Activated CD4-positive, alpha-beta T cell treated with anti-CD3 and anti-CD28 coated beads for 1 hour (primary cell): ENCODE results near the gene PRPF19.

Source experiments
- DNase-seq: peaks from one replicate; pipeline ENCODE4 v3.0.0-alpha.2; 2020

The PRPF19 gene

DNA sequence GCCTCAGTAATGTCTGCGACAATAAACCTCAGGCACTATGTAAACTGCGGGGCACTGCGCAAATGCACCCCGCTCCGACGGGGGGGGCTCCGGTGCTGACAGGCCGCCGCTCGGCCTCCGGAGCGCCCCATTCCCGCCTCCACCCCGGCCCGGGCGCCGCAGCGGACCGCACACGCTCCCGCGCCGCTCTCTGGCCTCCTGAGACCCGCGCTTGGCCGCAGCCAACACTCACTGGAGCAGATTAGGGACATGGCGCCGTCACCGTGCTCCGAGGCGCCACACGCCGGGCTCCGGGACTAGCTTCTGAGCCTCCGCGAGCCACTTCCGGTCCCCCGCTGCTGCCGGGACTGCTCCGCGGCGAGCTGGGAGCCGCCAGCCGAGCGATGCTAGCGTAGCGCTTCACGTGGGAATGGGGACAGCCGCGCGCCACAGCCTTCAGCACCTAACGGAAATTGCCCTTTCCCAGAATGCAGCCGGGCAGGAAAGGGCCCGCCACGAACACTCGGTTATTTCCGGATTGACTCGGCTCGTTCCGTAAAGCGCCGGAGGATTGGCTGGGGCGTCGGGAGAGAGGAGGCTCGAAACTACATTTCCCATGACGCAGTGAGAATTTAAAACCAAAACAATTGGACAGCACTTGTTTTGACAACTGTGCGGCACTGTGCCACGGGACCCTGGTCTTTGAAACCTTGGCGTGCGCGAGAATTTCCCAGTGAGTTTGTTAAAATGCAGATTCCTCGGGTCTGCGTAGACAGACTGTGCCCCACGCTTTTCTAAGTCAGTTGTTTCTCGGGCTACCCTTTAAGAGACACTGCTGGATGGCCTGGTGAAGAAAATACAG is at the start of gene PRPF19:
Gene PRPF19 (minus strand): TSS at position 454 of the 841 bp plus-strand sequence. CDS start 203 bp downstream, at position 251.
- peak; percentile 95 for DNase-seq

DNA sequence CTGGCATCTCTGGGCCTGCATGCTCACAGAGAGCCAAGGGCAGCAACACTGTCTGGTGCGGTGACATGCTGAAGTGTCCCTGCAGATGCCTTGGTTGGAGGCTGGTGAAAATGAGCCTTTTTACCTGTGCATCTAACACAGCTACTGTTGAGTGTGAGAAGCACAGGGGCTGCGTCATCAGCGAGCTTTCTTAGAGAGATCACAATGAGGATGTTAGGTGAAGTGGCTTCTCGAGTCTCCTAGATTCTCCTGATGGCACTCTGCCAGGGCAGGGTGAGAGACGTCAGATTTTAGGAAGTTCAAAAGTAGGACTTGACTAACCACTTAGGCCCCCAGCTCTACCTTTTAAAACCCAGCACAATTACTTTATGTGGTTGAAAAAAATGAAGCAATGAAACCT is 49.2 kb upstream of the PRPF19 start:
- DNase-seq = no peak

DNA sequence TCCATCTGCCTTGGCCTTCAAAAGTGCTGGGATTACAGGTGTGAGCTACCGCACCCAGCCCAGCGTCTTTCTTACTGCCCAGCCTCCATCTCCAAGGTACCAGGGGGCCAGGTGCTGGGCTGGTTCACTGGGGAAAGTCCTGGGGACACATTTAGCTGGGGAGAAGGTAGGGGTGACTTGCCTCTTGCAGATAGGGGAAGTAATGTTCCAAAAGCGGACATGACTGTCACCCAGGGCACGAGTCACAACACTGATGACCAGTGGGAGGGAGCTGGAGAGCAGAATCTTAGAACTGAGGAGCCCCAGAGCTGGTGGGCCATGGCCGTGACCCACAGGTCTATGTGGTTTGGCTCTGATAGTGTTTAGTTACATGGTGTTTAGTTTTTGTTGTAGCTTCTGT is 48.0 kb upstream of the PRPF19 start:
- no peak for DNase-seq

DNA sequence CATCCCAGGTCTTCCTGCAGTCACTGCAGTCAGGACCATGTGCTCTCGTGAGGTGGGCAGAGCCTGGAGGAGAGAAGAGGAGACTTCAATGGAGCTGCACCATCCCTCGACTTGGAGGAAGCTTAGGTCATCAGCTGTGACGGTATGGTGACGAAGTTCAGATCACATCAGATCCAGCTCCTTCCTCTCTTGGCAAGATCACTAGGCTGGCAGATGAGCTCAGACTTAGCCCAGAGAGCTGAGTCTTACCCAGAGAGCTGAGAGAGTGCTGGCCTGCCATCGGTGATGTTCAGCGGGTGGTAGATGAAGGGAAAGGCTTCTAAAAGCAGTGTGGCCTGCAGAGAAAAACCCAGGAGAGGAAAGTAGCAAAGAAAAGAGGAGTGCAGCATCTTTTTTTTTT is 47.4 kb upstream of the PRPF19 start:
- no peak for DNase-seq

DNA sequence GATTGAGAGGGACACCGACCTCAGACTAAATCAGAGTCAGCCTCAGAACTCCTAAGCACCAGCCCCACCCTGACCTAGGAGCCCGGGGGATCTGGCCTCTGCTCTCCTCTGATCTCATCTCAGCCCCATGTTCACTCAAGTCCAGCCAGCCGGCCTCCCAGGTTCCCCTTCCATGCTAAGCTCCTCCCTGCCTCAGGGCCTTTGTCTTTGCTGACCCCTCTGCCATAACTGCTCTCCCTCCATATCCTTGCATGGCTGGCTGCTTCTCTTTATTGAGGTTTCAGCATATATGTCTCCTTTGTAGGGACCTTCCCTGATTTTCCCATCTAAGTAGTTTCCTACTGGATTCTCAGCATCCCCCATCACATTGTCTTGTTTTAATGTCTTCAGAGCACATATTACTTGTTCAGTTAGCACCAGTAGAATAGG is 46.4 kb upstream of the PRPF19 start:
- no peak for DNase-seq

DNA sequence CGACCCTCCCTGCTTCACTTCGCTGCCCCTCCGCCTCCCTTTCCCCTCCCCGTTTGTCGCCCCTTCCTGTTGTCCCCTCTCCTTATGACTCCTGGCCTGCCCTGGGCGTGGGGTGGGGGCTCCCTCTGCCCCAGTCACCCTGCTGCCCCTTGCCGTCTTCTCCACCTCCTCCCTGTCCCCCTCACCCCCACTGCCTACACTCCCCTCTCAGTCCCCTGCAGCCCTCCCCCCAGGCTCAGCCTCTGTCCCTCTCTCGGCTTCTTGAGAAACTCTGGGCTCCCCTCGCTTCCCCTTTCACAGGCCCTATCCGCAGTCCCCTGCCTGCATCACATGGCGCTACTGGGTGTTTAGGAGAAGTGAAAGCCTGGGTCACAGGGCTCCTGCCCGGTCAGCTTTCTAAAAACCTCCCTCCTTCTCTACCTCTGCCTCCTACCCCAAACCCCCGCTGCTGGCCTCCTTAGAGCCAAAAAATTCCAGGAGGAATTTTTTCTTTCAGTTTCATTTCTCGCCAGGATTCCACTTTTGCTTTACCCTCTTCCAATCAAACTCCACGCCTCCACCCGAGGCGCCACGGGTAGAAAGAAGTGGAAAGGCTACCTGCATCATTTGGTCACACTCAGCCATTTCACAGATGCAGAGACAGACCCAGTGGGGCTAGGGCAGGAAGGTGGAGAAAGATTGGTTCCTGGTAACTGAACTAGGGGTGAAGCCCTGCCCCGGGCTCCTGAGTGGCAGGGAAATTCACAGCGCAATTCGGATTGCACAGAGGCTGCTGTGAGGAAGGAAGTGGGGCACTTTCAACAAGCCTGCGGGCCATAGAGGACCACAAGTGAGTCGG is 45.7 kb upstream of the PRPF19 start, which contains the start of gene SLC15A3:
Gene SLC15A3 (minus strand): TSS at position 273 of the 838 bp plus-strand sequence. CDS start 625 bp downstream, outside the sequence.
- DNase-seq = no peak

DNA sequence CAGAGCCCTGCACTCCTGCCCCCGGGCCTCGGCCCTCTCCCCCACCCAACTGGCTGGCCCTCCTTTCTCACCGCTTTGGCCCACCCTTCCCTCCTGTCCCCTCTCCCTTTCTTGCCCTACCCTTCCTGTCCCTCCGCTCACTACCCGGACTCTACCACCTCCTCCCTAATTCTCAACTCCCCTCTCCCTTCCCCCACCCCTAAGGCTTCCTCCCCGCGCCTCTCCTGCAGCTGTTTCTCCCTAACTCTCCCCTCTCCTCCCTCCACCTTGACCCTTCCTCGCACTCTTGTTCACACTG is 45.2 kb upstream of the PRPF19 start:
- no peak for DNase-seq

DNA sequence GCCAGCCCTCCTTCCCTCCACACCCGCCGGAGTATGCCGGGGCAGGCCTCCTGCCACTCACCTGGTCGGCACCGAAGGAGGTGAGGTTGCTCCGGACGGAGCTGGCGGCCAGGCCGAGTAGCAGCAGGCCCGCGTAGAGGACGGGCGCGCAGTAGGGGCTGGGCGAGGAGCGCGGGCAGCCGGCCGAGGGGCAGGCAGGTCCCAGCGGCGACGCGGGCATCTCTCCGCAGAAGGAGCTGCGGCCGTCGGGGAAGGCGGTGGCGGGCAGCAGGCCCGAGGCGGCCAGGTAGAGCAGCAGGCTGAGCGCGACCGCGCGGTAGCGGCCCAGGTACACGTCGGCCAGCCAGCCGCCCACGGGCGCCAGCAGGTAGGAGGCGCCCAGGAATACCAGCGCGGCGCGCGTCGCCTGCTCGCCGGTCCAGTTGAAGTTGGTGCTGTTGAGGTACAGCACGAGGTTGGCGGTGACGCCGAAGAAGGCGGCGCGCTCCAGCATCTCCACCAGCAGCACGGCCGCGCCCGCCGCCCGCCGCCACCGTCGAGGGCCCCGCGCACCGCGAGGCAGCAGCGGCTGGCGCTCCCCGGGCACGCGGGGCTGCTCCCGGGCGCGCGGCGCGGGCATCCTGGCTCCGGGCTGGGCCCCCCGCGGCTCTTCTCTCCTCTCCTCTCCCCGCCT is 44.7 kb upstream of the PRPF19 start:
- DNase-seq = no peak

DNA sequence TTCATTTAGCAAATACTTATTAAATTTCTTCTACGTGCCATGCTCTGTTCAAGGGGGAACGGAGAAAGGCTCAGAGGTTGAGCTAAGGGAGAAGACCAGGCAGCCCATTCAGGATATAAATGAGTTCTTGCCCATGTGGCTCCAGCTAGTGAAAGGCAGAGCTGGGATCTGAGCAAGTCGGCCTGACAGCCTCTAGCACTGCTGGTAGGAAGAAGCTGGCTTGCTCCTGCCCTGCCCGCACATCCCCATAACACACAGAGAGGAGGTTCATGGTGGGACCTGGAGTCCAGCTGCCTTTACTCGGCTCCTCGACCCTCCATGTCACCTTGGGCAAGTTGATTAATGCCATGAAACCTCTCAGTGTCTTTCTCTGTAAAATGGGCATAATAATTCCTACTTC is 43.6 kb upstream of the PRPF19 start:
- no peak for DNase-seq

DNA sequence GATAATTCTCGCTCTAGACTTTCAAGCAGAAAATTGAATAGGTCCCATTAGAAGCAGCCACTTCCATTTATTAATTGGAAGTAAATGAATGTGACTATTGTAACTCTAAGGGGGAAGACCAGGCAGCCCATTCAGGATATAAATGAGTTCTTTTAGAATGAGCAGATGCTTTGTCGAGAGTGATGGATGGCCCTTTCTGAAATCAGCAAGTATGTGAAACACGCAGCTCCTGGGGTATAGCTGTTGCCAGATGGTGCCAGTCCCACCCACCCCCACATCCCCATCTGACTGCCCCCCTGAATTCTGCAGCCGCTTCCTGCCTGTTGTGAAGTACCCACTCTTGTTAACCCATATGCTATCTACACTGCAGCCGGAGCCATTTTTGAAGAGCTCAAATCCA is 41.9 kb upstream of the PRPF19 start:
- no peak for DNase-seq

DNA sequence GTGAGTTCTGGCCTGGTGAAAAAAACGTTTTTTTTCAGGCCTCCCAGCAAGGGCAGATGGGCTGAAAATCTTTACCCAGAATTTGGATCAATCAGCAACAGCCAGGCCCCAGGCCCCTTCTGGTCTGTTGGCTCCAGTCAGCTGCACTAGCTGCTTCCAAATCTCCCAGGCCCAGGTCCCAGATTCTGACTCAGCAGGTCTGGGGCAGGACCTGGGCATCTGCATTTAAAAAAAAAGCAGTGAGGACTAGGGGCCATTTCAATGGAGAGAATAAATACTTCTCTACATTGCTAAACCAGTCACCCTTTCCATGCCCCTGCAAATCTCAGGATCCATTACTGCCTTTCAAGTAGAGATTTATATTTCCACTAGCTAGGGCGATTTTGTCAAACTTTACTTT is 41.3 kb upstream of the PRPF19 start:
- no peak for DNase-seq

DNA sequence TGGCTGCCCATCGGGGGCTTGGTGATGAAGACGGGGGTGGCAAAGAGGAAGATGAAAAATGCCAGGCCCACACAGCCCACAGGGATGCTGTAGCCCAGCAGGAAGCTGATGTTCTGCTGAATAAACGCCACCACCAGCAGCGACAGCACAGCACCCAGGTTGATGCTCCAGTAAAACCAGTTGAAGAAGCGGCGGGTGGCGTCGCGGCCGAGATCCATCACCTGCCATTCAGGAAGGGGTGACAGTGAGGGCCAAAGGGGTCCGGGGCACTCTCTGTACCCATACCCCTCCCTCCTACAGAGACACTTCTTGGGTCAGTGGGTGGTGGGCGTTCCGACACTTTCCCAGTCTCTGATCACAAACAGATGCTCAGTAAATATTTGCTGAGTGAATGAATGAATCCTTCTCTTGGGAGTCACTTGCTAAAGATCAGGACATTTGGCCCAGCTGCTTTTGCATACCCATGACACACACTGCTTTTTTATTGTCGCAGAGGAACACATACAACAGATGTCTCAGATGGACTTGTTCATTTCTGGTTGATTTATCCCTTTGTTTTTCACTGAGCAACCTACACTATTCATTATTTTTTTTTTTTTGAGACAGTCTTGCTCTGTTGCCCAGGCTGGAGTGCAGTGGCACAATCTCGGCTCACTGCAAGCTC is 40.3 kb upstream of the PRPF19 start:
- no peak for DNase-seq

DNA sequence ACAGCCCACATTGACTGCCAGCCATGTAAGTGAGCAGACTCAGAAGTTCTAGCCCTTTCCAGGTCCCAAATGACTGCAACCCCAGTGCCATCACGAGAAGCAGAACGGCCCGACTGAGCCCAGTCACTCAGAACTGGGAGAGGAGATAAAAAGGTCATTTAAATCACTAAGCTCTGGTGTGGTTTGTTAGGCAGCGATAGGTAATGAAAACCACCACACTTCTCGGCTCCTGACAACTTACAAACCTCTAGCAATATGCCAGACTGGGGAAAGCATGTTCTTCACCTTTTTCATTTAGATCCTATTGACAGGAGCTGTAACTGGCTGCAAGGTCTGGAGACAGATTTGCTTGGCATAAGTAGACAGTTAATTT is 38.9 kb upstream of the PRPF19 start:
- no peak for DNase-seq

DNA sequence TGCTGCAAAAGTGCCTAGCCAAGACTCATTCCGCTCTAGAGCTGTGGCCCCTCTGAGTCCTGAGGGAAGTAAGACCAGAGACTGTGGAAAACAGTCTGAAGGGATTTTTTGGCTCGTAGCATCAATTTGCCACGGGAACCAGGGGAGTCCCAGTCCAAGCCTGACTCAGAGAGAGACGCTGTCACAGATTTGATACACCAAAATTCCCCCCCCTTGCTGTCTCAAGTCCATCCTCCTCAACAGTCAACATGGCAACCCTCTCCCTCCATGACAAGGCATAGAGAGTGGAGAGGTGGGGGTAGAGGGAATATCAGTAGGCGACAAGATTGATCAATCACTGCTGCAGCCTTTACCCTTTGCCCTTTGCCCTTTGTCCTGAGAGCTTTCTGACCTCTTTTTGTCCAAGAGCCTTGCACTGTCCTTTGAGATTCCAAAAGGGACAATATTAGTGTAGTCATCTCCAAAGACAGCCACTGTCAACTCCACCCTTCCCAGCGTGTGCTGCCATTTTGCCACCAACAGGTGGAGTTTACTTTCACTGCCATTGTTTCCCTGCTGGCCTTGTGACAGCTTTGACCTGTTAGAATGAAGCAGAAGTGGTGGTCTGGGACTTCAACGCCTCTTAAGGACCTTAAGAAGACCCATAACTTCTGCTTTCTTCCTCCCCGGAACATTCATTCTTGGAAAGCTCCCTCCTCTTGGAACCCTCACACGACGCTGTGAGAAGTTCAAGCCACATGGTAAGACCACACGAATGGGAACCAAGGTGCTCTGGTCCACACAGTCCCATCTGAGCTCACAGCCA is 38.3 kb upstream of the PRPF19 start:
- no peak for DNase-seq

DNA sequence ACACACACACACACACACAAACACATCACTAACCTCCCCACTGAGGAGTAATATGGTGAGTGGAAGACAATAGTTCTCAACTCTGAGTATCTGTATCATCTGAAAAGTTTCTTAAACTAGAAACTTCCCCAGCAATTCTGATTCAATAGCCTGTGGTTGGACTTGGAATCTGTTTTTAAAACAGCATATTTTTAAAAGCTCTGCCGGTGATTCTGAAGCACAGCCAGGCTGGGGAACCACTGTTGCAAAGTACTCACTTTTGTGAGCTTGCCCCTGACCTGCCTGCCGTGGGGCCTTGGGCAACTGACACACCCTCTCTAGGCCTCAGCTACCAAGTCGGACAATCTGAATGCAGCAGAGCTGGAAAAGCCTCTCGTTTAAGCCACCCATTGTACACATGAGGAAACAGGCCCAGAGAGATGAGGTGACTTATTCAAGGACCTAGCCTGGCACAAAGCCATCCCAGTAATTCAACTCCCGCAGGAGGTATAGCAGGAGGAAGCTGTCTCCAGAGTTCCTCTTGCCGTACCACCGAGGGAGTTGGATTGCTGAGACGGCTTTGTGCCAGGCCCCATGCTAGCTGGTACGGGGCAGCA is 36.7 kb upstream of the PRPF19 start:
- no peak for DNase-seq

DNA sequence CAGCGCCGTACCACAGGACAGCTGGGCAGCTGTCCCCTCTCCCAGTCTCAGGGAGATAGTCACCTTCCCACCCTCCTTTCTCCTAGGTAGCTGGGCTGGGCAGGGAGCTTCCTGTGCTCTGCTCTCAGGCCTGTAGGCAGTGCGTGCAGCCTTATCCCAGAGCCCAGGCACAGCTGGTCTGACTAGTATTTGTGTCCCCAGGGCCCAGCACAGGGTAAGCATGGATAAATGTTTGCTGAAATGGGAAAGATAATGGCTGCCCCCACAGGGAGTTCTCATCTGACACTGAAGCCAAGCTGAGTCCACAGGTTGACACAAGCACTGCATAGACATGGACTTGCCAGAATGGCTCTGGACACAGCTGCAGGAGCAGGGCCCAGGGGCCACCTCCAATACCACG is 35.8 kb upstream of the PRPF19 start:
- DNase-seq = no peak

DNA sequence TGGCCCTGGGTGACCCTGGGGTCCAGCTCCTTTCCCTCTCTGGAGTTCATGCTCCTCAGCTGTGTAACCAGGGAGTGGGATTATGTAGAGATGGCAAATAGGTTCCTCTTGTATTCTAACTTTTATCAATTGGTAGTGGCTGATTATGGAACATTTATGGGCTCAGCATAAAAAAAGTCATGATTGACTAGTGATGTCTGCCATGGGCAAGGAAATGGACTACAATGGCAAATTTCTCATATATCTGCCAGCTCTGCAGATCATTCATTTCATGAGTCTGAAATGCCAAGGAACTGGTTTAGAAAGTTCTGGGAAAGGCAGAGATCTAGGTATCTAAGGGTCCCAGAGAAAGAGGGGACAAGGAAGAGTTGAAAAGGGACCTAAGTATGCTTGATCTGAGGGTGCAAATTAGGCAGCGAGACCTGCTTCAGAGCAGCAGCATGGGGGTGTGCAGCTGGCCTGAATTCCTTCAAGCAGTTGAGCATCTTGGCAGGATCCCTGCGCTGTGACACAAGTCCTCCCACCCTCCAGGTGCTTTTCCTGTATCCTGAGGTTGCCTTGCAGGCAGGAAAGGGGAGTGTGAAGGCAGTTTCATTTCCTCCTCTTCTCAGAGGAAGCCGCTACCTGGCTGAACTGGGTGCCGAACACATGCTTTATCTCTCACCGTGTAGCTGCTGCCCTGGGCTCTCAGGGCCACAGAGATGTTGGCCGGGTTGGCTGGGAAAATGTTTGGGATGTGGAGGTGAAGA is 35.2 kb upstream of the PRPF19 start:
- no peak for DNase-seq

DNA sequence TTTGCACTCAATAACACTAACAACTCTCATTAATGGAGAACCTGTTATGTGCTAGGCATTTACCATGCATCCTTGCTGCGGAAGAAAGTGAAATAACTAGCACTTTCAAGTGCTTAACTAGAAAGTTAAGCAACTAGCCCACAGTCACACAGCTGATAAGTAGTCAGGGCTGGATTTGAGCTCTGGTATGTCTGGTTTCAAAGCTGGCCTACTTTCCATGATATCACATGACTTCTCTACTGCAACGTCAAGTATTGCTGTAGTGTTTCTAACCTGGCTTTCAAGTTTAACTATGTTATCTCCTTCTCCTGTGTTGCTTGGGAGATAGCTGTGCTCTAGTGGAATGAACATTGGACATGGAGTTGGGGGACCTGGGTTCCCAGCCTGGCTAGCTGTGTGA is 33.5 kb upstream of the PRPF19 start:
- no peak for DNase-seq

DNA sequence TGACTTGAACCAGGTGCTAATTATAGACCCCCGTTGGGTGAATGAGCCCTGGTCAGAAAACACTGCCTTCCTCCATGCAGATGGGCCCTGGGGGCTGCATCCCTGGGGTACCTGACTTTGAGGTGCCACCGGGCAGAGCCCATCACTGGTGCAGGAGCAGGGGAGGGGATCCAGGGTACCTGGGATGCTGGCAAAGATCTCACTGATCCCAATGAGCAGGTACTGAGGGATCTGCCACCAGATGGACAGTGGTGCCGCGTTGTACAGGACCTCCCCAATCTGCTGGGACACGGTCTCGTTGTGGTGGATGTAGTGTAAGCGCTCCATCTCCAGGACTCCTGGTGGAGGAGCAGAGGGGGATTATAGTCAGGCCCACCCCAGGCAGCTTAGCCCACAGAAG is 32.9 kb upstream of the PRPF19 start:
- no peak for DNase-seq

DNA sequence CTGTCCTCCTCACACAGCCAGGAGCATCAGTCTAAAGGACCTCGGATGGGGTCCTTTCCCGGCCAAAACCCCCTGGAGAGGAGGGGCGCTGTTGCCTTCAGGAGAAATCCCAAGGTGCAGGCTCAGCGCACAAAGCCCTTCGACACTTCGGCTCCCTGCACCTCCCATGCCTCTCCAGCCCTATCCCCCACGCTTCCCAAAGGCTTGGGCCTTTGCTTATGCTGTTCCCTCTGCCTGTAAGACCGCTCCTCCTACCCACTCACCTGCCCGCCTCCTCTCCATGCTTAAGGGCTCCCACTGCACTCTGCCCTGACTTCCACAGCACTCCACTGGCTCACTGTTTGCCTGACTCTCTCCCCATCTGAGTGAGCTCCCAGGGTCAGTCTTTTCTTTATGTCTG is 32.1 kb upstream of the PRPF19 start:
- DNase-seq = no peak

DNA sequence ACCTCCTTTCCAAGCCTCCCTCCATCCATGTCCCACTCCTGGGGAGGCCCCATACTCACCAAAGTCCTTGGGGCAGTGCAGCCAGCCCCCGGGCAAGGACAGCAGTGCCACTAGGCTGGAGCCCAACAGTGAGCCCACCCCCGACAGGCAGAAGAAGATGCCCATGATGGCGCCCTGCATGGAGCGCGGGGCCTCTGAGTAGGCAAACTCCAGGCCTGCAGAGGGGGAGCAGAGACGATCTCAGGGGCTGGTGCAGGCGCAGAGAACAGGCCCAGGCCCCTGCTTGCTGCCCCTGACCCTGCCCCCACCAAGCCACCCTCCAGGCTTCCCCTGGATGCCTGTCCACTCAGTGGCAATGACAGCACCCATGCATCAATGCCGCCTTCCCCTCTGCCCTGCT is 31.4 kb upstream of the PRPF19 start:
- DNase-seq = no peak
